MCF 10A (cell line): Measurements from ENCODE around the gene BCAP31. TPM values are rescaled to one million over a fixed set of nuclear protein-coding genes. Genes with fewer than 3 reads are reported as not detected.

ENCODE experiments used
- BruUV-seq: library from RNA; stranded (reverse); fragments of 400-500 nt; replicated peaks from 2 replicates; lab custom pipeline; 2021; lab: Mats Ljungman, UMichigan
- CTCF ChIA-PET: fragments of 300-600 bp; sonication (Branson Sonifier 250); formaldehyde crosslinking; extraction: SDS; loops from one replicate; lab custom pipeline; 2021; ENCODE audit warnings: antibody characterized with exemption, inconsistent platforms; lab: Yijun Ruan, JAX
- POLR2A ChIA-PET: fragments of 300-600, 350-650 bp; sonication (Branson Sonifier 250); formaldehyde crosslinking; extraction: SDS; loops from one replicate; lab custom pipeline; 2020; ENCODE audit warnings: antibody characterized with exemption, inconsistent platforms; lab: Yijun Ruan, JAX
- DNase-seq: peaks from one replicate; pipeline ENCODE4 v3.0.0-alpha.2; 2018; ENCODE audit not compliant: unreplicated experiment
- H3K27ac Mint-ChIP-seq: one replicate; pipeline ENCODE4 v1.8.0; 2022; ENCODE audit warnings: mild to moderate bottlenecking, low read depth, mixed read lengths; ENCODE audit not compliant: unreplicated experiment
- H3K27me3 Mint-ChIP-seq: one replicate; pipeline ENCODE4 v1.8.0; 2022; ENCODE audit warnings: mixed read lengths; ENCODE audit not compliant: insufficient read depth, unreplicated experiment
- H3K36me3 Mint-ChIP-seq: one replicate; pipeline ENCODE4 v1.8.0; 2022; ENCODE audit warnings: mild to moderate bottlenecking, moderate library complexity, mixed read lengths; ENCODE audit not compliant: insufficient read depth, unreplicated experiment
- H3K4me1 Mint-ChIP-seq: one replicate; pipeline ENCODE4 v1.8.0; 2022; ENCODE audit warnings: mixed read lengths; ENCODE audit not compliant: insufficient read depth, unreplicated experiment
- H3K4me3 Mint-ChIP-seq: one replicate; pipeline ENCODE4 v1.8.0; 2022; ENCODE audit warnings: mild to moderate bottlenecking, moderate library complexity, mixed read lengths; ENCODE audit not compliant: unreplicated experiment
- H3K9me3 Mint-ChIP-seq: one replicate; pipeline ENCODE4 v1.8.0; 2022; ENCODE audit warnings: mixed read lengths; ENCODE audit not compliant: unreplicated experiment
- intact Hi-C: fragments of 100-400 bp; cut with micrococcal nuclease; formaldehyde crosslinking; loops from 2 replicates; pipeline ENCODE4 v1.14.1; 2022
- total RNA-seq: library from RNA; stranded (reverse); gene quantifications from 2 replicates; pipeline ENCODE4 v1.2.3, GENCODE V29; 2022
- TF ChIP-seq, protein P1 (sequence below): fragments of 200-600 bp; IDR thresholded peaks from one replicate; pipeline ENCODE4 v1.8.0; 2022; ENCODE audit warnings: antibody characterized with exemption, mild to moderate bottlenecking; ENCODE audit not compliant: unreplicated experiment

BCAP31 gene
- total RNA-seq, 1 experiment from 2014 or later: 203 TPM

DNA sequence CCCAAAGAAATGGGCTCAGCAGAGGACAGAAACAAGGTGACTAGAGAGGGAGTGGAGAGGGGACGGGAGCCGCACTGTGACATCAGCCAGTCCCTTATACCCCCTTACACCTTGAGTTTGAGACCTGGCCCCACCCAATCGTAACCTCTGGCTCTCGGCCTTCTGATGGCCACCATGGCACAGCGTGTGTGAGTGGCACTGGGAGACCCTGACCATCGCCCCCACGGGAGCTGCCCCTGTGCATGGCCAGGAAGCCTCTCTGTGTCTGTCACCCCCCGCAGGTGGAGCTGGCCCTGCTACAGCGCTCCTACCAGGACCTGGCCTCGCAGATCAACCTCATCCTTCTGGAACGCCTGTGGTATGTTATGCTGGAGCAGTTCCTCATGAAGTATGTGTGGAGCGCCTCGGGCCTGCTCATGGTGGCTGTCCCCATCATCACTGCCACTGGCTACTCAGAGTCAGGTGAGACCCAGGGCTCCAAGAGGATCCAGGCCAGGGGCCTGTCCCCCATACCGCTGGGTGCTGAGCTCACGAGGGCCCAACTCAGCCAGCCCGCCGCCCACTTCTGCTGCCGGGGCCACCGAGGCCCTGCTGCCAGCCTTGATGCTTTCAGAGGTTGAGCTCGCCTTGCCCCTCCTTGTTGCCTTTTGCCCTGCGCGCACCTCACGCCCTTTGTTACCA is 4.9 kb upstream of the BCAP31 start:
- peaks cover 12% of the 10 kb centered on the region for H3K36me3 Mint-ChIP-seq
- ChIA-PET CTCF (interaction anchor here (0.5 to 0.6 kb wide), 3 partner anchors 29 to 634 kb away, joined by 3 to 4 read pairs (median 3); no protein-coding TSS in a partner anchor), POLR2A (no interaction called here)
- H3K27ac Mint-ChIP-seq: no peak overlapping the region
- intact Hi-C loops: no loop called here
- DNase-seq: no peak
- no peaks in the 10 kb centered on the region for H3K27me3 Mint-ChIP-seq
- H3K9me3 Mint-ChIP-seq: no peaks in the 10 kb centered on the region
- TF ChIP-seq, protein P1, sequence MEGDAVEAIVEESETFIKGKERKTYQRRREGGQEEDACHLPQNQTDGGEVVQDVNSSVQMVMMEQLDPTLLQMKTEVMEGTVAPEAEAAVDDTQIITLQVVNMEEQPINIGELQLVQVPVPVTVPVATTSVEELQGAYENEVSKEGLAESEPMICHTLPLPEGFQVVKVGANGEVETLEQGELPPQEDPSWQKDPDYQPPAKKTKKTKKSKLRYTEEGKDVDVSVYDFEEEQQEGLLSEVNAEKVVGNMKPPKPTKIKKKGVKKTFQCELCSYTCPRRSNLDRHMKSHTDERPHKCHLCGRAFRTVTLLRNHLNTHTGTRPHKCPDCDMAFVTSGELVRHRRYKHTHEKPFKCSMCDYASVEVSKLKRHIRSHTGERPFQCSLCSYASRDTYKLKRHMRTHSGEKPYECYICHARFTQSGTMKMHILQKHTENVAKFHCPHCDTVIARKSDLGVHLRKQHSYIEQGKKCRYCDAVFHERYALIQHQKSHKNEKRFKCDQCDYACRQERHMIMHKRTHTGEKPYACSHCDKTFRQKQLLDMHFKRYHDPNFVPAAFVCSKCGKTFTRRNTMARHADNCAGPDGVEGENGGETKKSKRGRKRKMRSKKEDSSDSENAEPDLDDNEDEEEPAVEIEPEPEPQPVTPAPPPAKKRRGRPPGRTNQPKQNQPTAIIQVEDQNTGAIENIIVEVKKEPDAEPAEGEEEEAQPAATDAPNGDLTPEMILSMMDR: no peak
- no peak overlapping the region for H3K4me3 Mint-ChIP-seq
- BruUV-seq: no TSS peak
- peaks cover 28% of the 10 kb centered on the region for H3K4me1 Mint-ChIP-seq

DNA sequence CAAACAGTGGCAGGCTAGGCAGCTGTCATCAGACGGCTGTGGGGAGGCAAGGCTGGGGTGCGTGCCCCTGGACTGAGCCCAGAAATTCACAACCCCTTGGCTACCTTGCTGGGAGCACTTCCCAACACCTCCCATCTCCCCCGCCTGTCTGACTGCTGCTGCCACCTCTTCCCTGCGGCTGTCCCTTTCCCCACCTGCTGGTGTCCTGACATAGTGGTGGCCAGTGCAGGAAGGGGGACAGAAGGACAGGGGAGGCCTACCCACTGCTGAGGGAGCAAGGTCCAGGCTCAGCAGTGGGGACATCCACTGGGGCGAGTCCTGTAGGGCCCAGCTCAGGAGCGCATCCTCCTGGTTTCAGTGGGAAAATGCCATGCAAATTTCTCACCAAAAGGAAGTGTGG is 3.9 kb upstream of the BCAP31 start:
- H3K27ac Mint-ChIP-seq: no peak overlapping the region
- peaks cover 28% of the 10 kb centered on the region for H3K4me1 Mint-ChIP-seq
- H3K9me3 Mint-ChIP-seq: no peaks in the 10 kb centered on the region
- peak overlapping the region; percentile 69 for H3K4me3 Mint-ChIP-seq
- TF ChIP-seq, protein P1: no peak
- intact Hi-C loops: no loop called here
- no peaks in the 10 kb centered on the region for H3K27me3 Mint-ChIP-seq
- H3K36me3 Mint-ChIP-seq: peaks cover 12% of the 10 kb centered on the region
- no TSS peak for BruUV-seq
- DNase-seq: no peak
- POLR2A ChIA-PET: interaction anchor here (0.6 to 2.1 kb wide), 5 partner anchors 38 to 906 kb away, joined by 4 to 13 read pairs (median 7); partner anchors contain the start of genes HCFC1, IDH3G and SSR4
- CTCF ChIA-PET: interaction anchor here (0.6 to 1.1 kb wide), 4 partner anchors 8 to 1022 kb away, joined by 3 read pairs; no protein-coding TSS in a partner anchor

DNA sequence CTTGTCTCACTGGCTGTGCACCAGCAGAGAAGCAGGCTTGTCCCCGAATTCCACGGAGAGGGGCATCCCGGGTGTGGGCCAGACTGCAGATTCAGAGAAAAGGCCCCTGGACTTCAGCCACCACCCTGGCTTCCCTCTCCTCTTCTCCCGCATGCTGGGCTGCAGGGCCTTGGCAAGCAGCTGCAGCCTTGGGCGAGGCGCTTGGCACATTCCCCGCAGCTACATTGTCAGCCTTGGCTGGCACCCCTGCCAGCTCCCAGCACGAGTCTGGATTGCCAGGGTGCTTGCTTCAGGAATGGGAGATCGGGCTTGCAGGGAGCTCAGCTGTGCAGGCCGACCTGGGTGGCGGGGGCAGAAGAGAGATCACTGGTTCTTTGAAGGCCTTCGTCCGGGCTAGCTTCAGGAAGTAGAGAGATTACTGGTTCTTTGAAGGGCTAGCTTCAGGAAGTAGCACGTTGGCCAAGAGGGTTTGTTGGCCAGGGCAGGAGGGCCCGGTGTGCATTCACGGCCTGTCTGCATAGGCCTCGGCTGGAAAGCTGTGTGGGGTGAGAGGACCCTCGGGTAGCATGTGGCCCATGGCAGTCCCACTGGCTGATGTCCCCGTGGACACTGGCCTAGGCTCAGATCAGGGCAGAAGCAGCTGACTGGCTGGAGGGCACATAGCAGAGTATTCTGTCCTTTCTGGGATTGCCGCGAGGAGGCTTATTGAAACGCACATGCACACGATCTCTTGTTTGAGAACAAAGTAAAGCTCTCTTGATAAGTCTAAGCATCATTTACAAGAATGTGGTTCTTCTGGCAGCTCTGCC is 3.1 kb upstream of the BCAP31 start:
- peak overlapping the region; percentile 81 for H3K27ac Mint-ChIP-seq
- POLR2A ChIA-PET: interaction anchor here (0.6 to 2.1 kb wide), 4 partner anchors 14 to 244 kb away, joined by 4 to 13 read pairs (median 8); partner anchors contain the start of genes HCFC1, IDH3G and SSR4
- BruUV-seq: no TSS peak
- H3K9me3 Mint-ChIP-seq: no peaks in the 10 kb centered on the region
- CTCF ChIA-PET: interaction anchor here (0.6 to 1.1 kb wide), 5 partner anchors 9 to 1022 kb away, joined by 3 read pairs; no protein-coding TSS in a partner anchor
- DNase-seq: peak; percentile 81
- peak overlapping the region; percentile 69 for H3K4me3 Mint-ChIP-seq
- TF ChIP-seq, protein P1: no peak
- H3K36me3 Mint-ChIP-seq: peaks cover 18% of the 10 kb centered on the region
- peaks cover 30% of the 10 kb centered on the region for H3K4me1 Mint-ChIP-seq
- no peaks in the 10 kb centered on the region for H3K27me3 Mint-ChIP-seq
- intact Hi-C loops: no loop called here
